Prostate gland (tissue), 2 donors: ENCODE measurements around the gene NBAS. TPM values are rescaled to one million over a fixed set of nuclear protein-coding genes. Genes with fewer than 3 reads are reported as not detected.

Experiments
- DNase-seq: peaks from one replicate; pipeline ENCODE4 v3.0.0-alpha.2; 2019; ENCODE audit warnings: low spot score
- H3K27ac ChIP-seq, 2 donors: fragments of 200-600 bp; sonication (generic); 2 replicates each; pipeline ENCODE4 v1.5.1; 2017 to 2019
- H3K27me3 ChIP-seq: fragments of 200-600 bp; sonication (generic); replicated peaks from 2 replicates; pipeline ENCODE4 v1.5.1; 2019; ENCODE audit not compliant: insufficient read depth
- H3K36me3 ChIP-seq, 2 donors: fragments of 200-600 bp; sonication (generic); 1 replicate in 1 of 2; 2 replicates in 1 of 2; pipeline versions ENCODE4 v1.5.1 to v1.8.1; 2017 to 2019
- H3K4me1 ChIP-seq: fragments of 200-600 bp; sonication (generic); replicated peaks from 2 replicates; pipeline ENCODE4 v1.5.1; 2019
- H3K4me3 ChIP-seq, 2 donors: fragments of 200-600 bp; sonication (generic); 2 replicates each; pipeline ENCODE4 v1.5.1; 2017 to 2019
- H3K9me3 ChIP-seq: fragments of 200-600 bp; sonication (generic); 2 replicates; pipeline ENCODE4 v1.5.1; 2017
- CTCF ChIP-seq, 4 experiments: fragments of 200-600 bp in 2 of 4; fragments of 450-650 bp in 2 of 4; sonication (generic) in 2 of 4; IDR thresholded peaks; 1 replicate in 3 of 4; 2 replicates in 1 of 4; pipeline ENCODE4 v1.5.1; 2016 to 2019; ENCODE audit warnings: antibody characterized with exemption in 4 of 4, mild to moderate bottlenecking in 2 of 4, moderate library complexity in 2 of 4
- POLR2A ChIP-seq: fragments of 450-650 bp; IDR thresholded peaks from one replicate; pipeline ENCODE4 v1.6.1; 2016; ENCODE audit warnings: antibody characterized with exemption, mild to moderate bottlenecking
- POLR2AphosphoS5 ChIP-seq: sonication (generic); formaldehyde crosslinking; IDR thresholded peaks from one replicate; pipeline ENCODE4 v1.6.1; 2017; ENCODE audit warnings: antibody characterized with exemption
- WGBS: methylation state at CpG from one replicate; pipeline ENCODE4 v1.1.5; 2018; 5-methylcytosine and 5-hydroxymethylcytosine counted together
- intact Hi-C: fragments of 100-400 bp; cut with DNase I; formaldehyde crosslinking; loops from one replicate; pipeline ENCODE4 v1.14.2; 2022
- total RNA-seq, 2 donors: library from RNA; depleted of rRNA; stranded (reverse); fragments of >200 nt; gene quantifications; one replicate each; pipeline ENCODE4 v1.1.0, GENCODE V29; 2016

The NBAS gene
- total RNA-seq, 2 donors from 2014 or later = 34.8 to 55.0 TPM

GRCh38 chr2:15195813-15196212, 365.3 kb downstream of the NBAS start:
- TF ChIP-seq CTCF (IDR thresholded peaks at IDR 0.05) (no peak), POLR2AphosphoS5 (no peak), POLR2A (no peak)
- intact Hi-C loops = no loop called here
- Histone ChIP-seq H3K27ac (no peak overlapping the region), H3K27me3 (no peaks in the 10 kb centered on the region), H3K4me3 (no peak overlapping the region), H3K36me3 (no peaks in the 10 kb centered on the region), H3K9me3 (no peaks in the 10 kb centered on the region), H3K4me1 (no peaks in the 10 kb centered on the region)
- WGBS = 85% methylated on average over 4 of the region's 4 CpGs
- DNase-seq = no peak

- Histone ChIP-seq H3K36me3 (no peaks in the 10 kb centered on the region), H3K9me3 (no peaks in the 10 kb centered on the region), H3K4me3 (no peak overlapping the region), H3K27me3 (no peaks in the 10 kb centered on the region), H3K27ac (no peak overlapping the region), H3K4me1 (no peaks in the 10 kb centered on the region)
- TF ChIP-seq POLR2AphosphoS5 (no peak), POLR2A (no peak), CTCF (IDR thresholded peaks at IDR 0.05) (no peak)
- no peak for DNase-seq
- 96% methylated on average over 4 of the region's 4 CpGs for WGBS
- intact Hi-C loops = no loop called here
Measured at GRCh38 chr2:15191789-15192188, 369.3 kb downstream of the NBAS start.

GRCh38 chr2:15189216-15189615, 371.9 kb downstream of the NBAS start:
- 50% methylated on average over 2 of the region's 2 CpGs for WGBS

GRCh38 chr2:15187702-15188101, 373.4 kb downstream of the NBAS start:
- 53% methylated on average over 2 of the region's 2 CpGs for WGBS
- no peak for DNase-seq
- Histone ChIP-seq H3K27ac (no peak overlapping the region), H3K36me3 (no peaks in the 10 kb centered on the region), H3K4me1 (no peaks in the 10 kb centered on the region), H3K4me3 (no peak overlapping the region), H3K9me3 (no peaks in the 10 kb centered on the region), H3K27me3 (no peaks in the 10 kb centered on the region)
- no peak for TF ChIP-seq POLR2AphosphoS5
- TF ChIP-seq CTCF (IDR thresholded peaks at IDR 0.05) = no peak
- no peak for TF ChIP-seq POLR2A
- intact Hi-C loops = no loop called here

More at GRCh38 chr2:15189216-15189615, 371.9 kb downstream of the NBAS start:
- Histone ChIP-seq H3K27ac (no peak overlapping the region), H3K27me3 (no peaks in the 10 kb centered on the region), H3K36me3 (no peaks in the 10 kb centered on the region), H3K4me3 (no peak overlapping the region), H3K9me3 (no peaks in the 10 kb centered on the region), H3K4me1 (no peaks in the 10 kb centered on the region)
- TF ChIP-seq CTCF (IDR thresholded peaks at IDR 0.05) (no peak), POLR2AphosphoS5 (no peak), POLR2A (no peak)
- intact Hi-C loops = no loop called here
- DNase-seq = no peak

- no peaks in the 10 kb centered on the region for H3K9me3 ChIP-seq
- no peaks in the 10 kb centered on the region for H3K27me3 ChIP-seq
- no peaks in the 10 kb centered on the region for H3K36me3 ChIP-seq
- 99% methylated on average over 2 of the region's 2 CpGs for WGBS
- intact Hi-C loops = no loop called here
- no peaks in the 10 kb centered on the region for H3K4me1 ChIP-seq
- no peak for DNase-seq
- no peak overlapping the region for H3K4me3 ChIP-seq
- no peak for TF ChIP-seq POLR2A
- no peak for TF ChIP-seq CTCF (IDR thresholded peaks at IDR 0.05)
- TF ChIP-seq POLR2AphosphoS5 = no peak
- no peak overlapping the region for H3K27ac ChIP-seq
Measured at GRCh38 chr2:15186118-15186517, 375.0 kb downstream of the NBAS start.
